HPDE6-E6E7 (cell line): Measurements from ENCODE around the gene RGS7.
"Not testable (repeated sequence)": the region's sequence is repeated elsewhere in the genome, so short reads cannot be mapped to it uniquely, and the experiment has no call there.

Experiments
- DNase-seq: peaks from one replicate; pipeline ENCODE4 v3.0.0; 2011; ENCODE audit warnings: missing footprints; ENCODE audit errors: extremely low spot score

Gene RGS7

DNA sequence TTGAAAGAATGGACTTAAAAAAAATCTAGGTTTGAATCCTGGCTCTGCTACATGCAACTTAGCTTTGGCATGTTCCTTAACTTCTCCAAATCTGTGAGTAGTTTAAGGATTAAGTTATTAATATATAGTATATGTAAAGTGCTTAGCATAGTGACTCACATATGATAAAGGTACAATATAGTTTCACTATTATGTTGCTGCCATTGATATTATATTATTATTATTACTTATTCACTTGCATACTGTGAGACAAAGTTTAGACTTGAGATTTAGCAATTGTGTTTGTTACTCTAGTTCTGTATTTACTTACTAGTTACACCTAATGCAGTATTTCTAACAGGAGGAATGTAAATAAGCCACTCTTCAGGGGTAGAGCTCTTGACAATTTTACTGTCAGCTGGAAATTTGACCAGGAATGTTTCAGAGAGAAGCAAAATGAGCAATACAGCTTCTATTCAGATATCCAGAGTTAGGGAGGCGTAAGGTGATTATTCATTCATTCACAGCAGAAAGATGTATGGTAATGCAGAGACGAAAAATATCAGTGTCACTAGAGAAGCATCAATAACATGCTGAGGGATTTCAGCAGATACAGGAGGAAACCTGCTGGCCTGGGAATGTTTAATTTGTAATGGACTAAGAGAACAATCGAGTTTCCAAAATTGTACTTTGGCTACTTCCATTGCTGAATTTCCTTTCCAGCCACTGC is 25.5 kb downstream of the RGS7 start:
- DNase-seq, result no peak

DNA sequence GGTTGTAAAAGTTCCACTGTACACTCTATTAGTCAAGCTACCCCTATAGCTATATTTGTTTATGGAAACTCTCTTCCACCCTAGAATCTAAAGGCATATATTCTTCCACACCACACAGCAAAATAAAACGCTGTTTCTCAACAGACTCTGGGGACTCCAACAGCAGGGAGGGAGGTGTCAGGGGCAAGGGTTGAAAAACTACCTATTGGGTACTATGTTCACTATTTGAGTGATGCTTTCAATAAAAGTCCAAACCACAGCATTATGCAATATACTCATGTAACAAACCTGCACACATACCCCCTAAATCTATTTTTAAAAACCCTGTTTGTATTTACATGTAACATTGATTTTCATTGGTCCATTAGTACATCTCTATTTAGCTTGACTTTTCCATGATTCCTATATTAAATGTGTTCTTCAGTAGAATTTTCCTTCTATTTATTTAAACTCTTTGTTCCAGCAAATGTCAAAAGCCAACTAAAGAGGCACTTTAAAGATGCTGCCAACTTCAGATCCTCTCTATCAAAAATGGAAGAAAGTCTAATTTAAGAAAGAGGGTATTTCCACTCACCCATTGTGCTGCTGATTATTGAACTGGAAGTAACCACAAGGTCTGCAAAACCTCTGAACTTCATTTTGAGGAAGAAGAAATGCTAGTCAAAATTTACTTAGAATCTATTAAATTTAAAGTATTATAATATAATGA is 26.2 kb downstream of the RGS7 start:
- DNase-seq, result no peak

DNA sequence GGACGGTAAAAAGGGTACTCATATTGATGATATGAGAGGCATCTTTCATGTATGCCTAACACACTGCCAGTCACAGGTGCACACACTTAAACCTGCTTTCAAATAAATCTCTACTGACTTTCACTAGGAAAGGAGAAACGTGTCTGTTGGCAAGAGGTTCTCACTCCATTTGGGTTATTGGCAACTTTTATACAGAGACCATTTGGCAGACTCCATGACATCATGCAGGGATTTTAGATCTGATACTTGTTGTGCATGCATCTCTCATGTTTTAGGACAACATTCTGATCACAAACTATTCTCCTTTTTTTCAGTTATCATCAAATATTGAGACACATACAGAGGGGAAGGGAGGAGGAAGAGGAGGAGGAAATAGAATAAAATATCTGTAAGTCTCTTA is 31.5 kb downstream of the RGS7 start:
- DNase-seq, result no peak

DNA sequence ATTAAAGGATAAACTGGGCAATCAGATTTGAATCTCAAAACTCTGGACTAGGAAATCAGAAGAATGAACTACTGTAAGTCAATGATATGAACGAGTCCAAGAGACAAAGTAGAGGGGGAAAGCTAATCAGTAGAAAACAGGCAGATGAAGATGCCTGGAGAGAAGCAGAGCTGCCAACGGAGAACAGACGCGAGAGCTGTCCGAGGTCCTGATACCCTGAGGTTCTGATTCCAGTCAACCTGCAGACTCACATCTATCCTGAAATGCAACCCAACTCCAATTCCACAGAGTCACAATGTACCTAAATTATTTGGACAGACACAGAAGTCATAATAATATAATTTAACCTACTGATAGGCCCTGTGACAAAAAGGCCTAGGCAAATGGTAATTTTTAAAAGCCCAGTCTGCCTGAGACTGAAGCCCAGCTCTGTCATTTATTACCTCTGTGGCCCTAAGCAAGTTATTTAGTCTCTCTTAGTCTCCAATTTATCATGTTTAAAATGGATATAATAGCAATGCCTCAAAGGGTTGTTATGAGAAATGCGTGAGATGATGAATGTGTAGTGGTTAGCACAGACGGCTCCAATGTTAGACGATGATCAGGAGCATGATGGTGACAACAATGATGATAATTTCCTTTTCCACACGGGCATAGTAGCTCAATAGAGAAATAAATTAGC is 33.4 kb downstream of the RGS7 start:
- DNase-seq, result no peak

DNA sequence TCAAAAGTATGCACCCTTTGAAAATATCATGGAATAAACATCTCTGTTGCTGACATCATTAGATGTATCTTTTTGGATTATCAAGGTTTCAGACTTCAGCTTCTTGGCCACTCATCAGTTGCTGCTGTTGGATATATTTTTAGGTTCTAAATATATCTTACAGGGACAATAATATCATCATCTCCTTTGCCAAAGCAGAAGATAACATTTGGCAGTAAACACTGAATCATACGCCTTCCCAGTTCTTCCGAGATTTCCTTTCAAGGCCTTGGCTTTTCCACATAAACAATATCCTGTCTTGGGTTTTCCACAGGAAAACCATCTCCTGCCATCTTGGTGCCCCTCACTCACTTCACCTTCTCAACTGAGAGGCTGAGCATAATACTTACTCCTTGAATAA is 39.3 kb downstream of the RGS7 start:
- no peak for DNase-seq

DNA sequence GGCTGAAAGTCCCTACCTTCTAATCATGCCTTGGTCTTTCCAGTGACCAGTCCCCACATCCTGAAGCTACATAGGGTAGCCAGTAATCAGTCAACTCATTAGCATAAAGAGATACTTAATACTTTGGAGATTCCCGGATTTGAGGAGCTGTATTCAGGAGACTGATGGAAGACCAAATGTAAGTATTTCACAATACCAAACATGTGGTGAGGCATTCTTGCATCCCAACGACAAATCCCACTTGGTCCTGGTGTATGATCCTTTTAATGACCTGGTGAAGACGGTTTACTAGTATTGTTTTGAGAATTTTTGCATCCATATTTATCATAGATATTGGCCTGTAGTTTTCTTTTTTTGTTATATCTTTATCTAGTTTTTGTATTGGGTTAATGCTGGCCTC is 40.6 kb downstream of the RGS7 start:
- no peak for DNase-seq

DNA sequence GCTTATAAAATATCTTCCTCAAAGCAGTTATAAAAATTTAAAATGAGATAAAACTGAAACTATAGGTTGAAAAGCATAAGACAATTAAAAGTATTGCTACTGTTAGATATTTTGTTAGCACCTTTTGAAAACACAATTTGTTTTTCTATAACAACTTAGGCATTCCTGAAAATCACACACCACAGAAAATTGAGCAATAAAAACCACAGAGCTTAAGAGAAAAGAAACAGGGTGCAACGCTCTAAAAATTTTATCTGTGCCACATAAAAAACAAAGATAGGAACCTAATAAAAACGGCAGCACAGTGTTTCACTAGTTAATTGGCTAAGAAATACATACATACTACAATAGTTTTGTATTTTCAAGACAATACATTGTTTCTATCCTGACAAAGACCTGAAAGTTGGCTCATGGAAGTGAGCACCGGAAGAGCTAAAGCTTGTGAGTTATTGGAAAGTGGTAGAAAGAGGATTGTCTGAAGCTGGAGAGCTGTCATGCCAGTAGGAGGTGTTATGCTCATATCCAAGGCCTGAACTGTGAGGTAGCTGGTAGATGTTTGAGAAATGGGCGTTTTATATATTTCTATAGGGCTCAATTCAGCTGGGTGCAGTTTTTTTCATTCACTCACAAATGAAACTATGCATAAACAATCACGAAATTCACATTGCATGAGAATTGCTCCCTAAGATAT is 45.8 kb downstream of the RGS7 start:
- DNase-seq, result no peak

DNA sequence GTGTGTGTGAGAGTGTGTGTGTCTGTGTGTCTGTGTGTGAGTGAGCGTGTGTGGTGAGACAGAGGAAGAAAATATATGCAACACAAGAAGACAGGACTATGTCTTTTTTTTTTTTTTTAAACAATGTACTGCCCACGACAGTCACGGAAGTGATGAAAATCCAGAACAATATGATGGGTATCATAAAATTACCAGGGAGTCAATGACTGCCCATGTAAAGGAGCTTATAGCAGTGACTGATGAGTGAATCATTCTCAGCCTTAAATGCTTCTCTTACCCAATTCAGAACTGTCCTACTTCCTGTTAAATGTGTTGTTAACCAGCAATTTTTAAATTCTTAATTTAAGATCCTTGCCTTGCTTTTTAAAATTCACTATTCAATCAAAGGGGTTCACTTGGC is 46.6 kb downstream of the RGS7 start:
- no peak for DNase-seq

DNA sequence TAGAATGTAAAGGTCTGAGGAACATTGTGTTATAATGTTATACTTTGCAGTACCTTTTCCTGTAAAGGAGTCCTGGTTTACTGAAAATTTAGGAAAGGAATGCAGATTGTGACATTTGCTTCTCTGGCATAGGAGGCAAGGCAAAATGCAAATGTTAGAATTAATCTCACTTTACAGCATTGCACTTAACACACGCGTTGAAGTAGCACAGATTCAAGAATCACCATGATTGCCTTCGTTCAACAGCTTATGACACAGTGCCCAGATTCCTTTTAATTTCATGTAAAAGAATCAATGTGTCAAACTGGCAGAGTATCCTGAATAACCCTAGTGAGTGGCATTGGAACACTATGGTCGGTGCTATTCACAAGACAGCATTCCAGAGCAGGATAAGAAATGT is 47.4 kb downstream of the RGS7 start:
- no peak for DNase-seq

DNA sequence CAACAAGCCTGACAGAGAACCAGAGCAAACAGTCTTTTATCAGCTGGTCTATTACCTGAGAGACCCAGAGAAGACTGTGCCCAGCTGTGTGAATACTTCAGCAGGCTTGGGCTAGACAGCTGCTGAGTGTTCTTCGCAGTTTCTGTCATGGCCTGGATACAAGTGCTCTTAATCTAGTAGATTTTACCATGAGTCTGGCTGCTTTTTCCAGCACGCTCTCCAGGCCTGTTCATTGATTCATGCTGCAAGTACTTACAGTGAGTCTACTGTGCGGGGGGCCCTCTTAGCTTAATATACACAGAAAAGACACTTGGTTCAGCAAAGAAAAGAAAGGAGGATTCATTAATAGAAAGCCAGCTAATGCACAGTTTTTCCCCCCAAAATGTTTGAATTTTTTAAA is 48.5 kb downstream of the RGS7 start:
- no peak for DNase-seq

DNA sequence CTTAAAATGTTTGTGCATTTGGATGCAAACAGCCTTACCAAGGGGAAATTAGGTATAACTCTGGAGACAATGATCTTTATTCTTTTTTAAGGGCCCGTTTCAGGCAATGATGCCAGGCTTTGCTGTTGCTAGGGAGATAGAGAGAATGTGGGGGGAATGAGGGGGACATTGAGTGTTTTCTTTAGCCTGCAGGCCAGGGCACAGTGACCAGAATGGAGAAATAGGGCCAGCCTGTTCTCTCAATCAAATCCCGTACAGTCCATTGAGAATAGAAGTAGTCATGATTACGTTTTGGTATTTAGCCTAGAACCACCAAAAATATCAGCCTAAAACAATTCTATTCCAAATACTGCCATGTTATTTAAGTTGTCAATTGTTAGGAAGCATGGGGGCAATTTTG is 49.0 kb downstream of the RGS7 start:
- DNase-seq, result no peak

DNA sequence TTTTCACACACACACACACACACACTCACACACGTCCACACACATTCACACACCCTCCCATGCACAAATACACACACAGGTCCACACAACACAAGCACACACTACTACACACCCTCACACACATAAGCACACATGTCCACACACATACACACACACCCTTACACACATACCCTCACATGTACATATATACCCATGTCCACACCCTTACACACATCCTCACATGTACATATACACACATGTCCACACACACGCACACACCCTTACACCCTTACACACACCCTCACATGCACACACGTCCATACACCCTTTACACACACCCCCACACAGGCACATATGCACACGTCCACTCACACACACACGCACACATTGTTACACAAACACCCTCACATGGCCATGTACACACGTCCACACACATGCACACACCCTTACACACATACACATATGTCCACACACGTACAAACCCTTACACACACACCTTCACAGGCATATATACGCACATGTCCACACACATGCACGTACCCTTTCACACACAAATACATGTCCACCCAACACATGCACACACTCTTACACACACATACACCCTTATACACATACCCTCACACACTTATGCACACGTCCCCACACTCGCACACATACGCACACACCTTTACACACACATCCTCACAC is 50.7 kb downstream of the RGS7 start:
- no peak for DNase-seq

DNA sequence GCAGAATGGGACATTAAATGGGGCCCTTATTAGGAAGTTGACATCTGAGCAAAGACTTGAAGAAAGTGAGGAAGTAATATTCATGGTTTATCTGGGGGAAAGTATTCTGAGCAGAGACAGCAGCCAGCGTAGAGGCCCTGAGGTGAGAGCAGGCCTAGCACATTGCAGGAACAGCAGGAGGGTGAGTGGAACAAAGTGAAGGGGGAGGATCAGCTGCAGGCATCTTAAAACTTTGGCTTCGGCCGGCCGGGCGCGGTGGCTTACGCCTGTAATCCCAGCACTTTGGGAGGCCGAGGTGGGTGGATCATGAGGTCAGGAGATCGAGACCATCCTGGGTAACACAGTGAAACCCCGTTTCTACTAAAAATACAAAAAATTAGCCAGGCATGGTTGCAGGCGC is 55.0 kb downstream of the RGS7 start:
- not testable (repeated sequence) for DNase-seq

DNA sequence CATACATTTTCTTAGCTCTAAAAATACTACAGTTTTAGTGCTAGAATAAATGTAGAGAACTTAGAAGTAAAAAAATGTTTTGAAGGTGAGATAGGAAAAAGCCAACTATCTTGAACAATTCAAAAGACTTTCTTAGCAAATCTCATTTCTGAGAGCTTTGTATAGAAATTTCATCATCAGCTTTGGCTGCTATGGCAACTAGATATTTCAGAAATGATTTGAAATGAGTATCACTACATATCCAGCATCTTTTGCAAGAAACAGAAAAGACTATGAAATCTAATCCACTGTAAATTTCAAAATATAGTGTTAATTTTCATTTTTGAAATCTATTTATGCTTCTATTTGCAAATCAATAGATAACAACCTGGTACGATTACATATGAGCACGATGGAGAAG is 57.7 kb downstream of the RGS7 start:
- DNase-seq, result no peak

DNA sequence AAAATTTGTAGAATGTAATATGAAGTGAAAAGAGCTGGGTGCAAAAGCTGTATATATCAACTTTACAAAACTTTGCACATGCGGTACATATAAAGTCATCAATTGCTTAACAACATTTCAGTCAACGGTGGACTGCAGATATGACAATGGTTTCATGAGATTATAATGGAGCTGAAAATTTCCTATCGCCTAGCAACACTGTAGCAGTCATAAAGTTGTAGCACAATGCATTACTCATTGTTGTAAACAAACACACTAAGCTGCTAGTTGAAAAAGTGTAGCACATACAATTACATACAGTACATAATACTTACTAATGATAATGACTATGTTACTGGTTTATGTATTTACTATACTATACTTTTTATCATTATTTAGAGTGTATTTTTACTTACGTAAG is 64.0 kb downstream of the RGS7 start:
- DNase-seq, result no peak

DNA sequence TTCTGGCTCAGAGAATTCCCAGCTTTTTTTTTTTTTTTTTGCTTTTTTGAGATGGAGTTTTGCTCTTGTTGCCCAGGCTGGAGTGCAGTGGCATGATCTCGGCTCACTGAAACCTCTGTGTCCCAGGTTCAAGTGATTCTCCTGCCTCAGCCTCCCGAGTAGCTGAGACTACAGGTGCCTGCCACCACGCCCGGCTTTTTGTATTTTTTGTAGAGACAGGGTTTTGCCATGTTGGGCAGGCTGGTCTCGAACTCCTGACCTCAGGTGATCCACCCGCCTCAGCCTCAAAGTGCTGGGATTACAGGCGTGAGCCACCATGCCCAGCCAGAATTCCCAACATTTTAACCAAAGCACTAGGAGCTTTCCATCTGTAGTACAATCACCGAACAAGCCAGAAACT is 65.5 kb downstream of the RGS7 start:
- not testable (repeated sequence) for DNase-seq

DNA sequence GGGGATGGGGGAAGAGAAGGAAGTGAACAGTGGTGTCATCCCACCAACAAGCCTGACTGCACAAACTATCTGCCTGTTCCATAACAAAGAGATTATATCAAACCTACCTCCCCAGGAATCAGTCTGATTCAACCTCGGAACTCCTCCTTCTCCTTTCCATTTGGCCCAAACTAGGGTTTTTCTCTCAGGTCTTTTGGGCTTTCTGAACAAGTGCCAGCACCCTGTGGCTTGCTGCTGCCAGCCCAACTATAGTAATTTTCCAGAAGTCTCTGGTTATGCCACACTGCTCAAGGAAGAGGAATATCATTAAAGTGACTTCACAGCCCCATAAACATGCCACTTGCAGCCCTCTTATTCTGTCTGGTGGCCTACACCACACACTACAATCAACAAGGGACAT is 70.5 kb downstream of the RGS7 start:
- DNase-seq, result no peak

DNA sequence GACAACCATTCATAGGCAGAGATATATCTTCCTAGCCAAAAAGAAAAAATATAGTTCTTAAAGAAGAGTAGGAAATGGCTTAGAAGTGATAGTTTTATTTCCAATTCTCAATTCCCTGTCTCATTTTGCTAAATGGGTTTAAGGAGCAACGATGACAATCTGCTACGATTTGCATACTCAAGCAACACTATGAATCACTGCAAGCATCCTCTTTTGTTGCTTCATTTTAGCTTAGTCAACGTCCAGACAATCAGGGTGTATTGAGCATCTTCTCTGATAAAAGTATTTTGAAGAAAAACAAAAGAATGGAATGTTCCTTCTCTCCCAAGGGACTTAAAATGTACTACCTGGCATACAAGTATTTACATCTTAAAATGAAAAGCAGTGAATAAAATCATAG is 80.6 kb downstream of the RGS7 start:
- no peak for DNase-seq

DNA sequence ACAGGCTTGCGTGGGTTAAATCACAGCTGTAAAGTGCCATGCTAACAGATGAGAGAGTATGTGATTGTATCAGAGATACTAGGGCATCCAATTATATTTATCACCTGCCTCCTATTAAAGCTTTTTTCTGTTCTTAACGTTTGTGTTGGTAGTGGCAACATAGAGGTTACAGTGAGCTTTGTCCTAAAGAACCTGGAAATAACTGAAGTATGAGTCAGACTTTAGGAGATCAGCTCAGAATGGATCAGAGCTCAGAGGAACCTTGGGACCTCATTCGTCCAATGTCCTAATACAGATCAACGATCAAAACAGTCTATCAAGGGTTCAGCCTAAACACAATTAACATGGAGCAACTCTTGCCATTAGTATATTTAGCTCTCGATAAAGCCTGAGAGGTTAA is 81.0 kb downstream of the RGS7 start:
- no peak for DNase-seq

DNA sequence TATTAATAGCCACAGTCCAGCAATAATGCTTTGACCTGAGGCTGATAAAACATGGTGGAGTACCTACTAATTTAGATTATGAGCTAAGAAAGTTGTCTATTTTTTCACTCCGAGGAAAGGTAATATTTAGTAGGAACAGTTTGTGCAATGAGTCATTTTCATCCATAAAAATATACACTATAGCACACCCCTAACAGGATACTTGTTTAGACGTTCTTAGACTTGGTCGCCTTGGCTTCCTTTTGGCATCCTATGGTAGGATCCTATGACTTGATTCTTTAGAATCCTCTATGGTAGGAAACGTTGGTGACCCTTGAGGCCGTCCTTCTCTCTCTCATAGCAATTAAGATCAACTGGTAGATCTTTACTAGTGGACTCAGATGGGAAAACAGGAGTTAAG is 81.8 kb downstream of the RGS7 start:
- DNase-seq, result no peak

DNA sequence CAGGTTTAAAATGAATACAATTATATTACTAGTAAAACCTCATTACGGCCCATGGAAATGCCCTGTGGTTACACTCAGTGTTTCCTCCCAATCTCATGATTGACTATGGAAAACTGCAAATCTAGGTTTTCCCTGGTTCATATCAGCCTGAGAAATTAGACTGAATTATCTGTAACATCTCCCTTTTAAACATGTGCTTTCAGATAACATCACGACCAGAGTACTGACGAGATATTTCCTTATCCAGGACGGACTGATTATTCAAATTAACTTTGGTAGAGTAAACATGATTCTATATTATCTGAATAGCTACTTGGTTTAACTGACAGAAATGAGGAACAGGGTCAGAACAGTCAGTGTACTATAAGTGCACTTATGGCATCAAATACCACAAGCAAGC is 82.3 kb downstream of the RGS7 start:
- DNase-seq, result no peak

DNA sequence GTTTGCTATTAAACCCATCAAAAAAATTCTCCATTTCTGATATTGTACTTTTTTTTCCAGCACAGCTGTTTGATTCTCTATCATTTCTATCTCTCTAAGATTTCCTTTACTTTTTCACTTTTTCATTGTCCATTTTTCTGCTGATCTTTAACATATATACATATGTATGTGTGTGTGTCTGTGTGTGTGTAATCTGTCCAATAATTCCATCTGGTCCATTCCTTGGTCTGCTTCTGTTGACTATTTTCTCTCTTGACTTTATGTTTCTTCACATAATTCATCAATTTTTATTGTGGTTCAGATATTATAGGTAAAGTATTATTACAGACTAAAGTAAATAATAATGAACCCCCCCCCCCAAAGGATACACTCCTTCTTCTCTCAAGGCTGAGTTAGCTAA is 84.2 kb downstream of the RGS7 start:
- no peak for DNase-seq
